ENCODE results near the gene CAMSAP1. TPM values are rescaled to one million over a fixed set of nuclear protein-coding genes. Genes with fewer than 3 reads are reported as not detected.

The CAMSAP1 gene
- total RNA-seq, 1 experiment from 2014 or later: 52.7 TPM

GRCh38 chr9:135770203-135770535, 137.2 kb downstream of the CAMSAP1 start:
- no peak overlapping the region for H3K4me2 ChIP-seq (ENCODE audit: insufficient read depth, insufficient read length, low read length)
- H4K8ac ChIP-seq (replicated peaks; ENCODE audit: insufficient read length, low read depth, low read length): no peak overlapping the region
- H4K20me1 ChIP-seq (ENCODE audit: control insufficient read depth, insufficient read depth, insufficient read length): peaks cover 2% of the 10 kb centered on the region
- H3K23ac ChIP-seq (ENCODE audit: insufficient read length, low read depth, low read length): no peak overlapping the region
- no peak overlapping the region for H3K9ac ChIP-seq (ENCODE audit: extremely low read depth, insufficient read length, low read length)
- no peak for DNase-seq
- H3K27me3 Mint-ChIP-seq (ENCODE audit: low read depth): no peaks in the 10 kb centered on the region
- H2BK12ac ChIP-seq (ENCODE audit: insufficient read length, low read depth, low read length): no peak overlapping the region
- no peak overlapping the region for H3K14ac ChIP-seq (ENCODE audit: insufficient read depth, low read length)
- H3K4ac ChIP-seq (ENCODE audit: low read depth, low read length): no peak overlapping the region
- H3K36me3 Mint-ChIP-seq (ENCODE audit: insufficient read depth in 1 of 3, low read depth in 3 of 3): peaks cover 0 to 10% (median 4%) of the 10 kb centered on the region in 3 experiments; a peak in 4 of 7 replicates
- TF ChIP-seq, protein P1, sequence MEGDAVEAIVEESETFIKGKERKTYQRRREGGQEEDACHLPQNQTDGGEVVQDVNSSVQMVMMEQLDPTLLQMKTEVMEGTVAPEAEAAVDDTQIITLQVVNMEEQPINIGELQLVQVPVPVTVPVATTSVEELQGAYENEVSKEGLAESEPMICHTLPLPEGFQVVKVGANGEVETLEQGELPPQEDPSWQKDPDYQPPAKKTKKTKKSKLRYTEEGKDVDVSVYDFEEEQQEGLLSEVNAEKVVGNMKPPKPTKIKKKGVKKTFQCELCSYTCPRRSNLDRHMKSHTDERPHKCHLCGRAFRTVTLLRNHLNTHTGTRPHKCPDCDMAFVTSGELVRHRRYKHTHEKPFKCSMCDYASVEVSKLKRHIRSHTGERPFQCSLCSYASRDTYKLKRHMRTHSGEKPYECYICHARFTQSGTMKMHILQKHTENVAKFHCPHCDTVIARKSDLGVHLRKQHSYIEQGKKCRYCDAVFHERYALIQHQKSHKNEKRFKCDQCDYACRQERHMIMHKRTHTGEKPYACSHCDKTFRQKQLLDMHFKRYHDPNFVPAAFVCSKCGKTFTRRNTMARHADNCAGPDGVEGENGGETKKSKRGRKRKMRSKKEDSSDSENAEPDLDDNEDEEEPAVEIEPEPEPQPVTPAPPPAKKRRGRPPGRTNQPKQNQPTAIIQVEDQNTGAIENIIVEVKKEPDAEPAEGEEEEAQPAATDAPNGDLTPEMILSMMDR (conservative IDR thresholded peaks at IDR 0.05): no peak
- no peak overlapping the region for H2BK5ac ChIP-seq (ENCODE audit: insufficient read length, low read length)
- no peak overlapping the region for H2AK5ac ChIP-seq (ENCODE audit: insufficient read length, low read length)
- no peaks in the 10 kb centered on the region for H3K79me2 ChIP-seq (ENCODE audit: insufficient read depth, low read length)
- no peak overlapping the region for H2BK15ac ChIP-seq (ENCODE audit: low read depth, low read length)
- no peak overlapping the region for H3K18ac ChIP-seq (ENCODE audit: insufficient read length, low read depth, low read length)
- no peak overlapping the region for H3K4me3 Mint-ChIP-seq
- no peak overlapping the region for H3K27ac ChIP-seq (ENCODE audit: insufficient read length, low read depth, low read length)
- H3K27ac Mint-ChIP-seq: no peak overlapping the region
- no peaks in the 10 kb centered on the region for H3K4me1 ChIP-seq (ENCODE audit: insufficient read depth, low read length)
- no peaks in the 10 kb centered on the region for H3K4me1 Mint-ChIP-seq
- no peak overlapping the region for H4K91ac ChIP-seq (ENCODE audit: insufficient read length, low read depth, low read length)
- no peak overlapping the region for H2AFZ ChIP-seq (ENCODE audit: low read length)
- no peak overlapping the region for H2BK20ac ChIP-seq (ENCODE audit: low read depth, low read length, poor library complexity, severe bottlenecking)
- H2BK120ac ChIP-seq (ENCODE audit: low read depth, low read length, poor library complexity, severe bottlenecking): no peak overlapping the region
- H3K9me3 Mint-ChIP-seq: peaks cover 12 to 17% of the 10 kb centered on the region in 2 experiments
- H3K23me2 ChIP-seq (ENCODE audit: insufficient read length, low read depth, low read length, poor library complexity, severe bottlenecking): no peaks in the 10 kb centered on the region
- H4K5ac ChIP-seq (ENCODE audit: insufficient read length, low read depth, low read length): no peak overlapping the region
- no peak overlapping the region for H3T11ph ChIP-seq (ENCODE audit: low read length)
- H3K56ac ChIP-seq (ENCODE audit: insufficient read length, low read depth, low read length): no peak overlapping the region
- no CpG with 5 or more reads among the region's 19 CpGs for WGBS (ENCODE audit: extremely low coverage, insufficient read length, low lambda C conversion rate)
- H3K79me1 ChIP-seq (ENCODE audit: insufficient read depth, low read depth, low read length, poor library complexity, severe bottlenecking): no peaks in the 10 kb centered on the region
- no peaks in the 10 kb centered on the region for H3K27me3 ChIP-seq (ENCODE audit: insufficient read depth, low read length)
- peaks cover 4% of the 10 kb centered on the region for H3K9me3 ChIP-seq (ENCODE audit: control insufficient read depth, low read depth, low read length)

All from H9 (cell line).